22Rv1 (cell line): ENCODE results near the gene CAMK2B.

ENCODE experiments used
- ZFX ChIP-seq: fragments of 450-650 bp; IDR thresholded peaks from 2 replicates; pipeline ENCODE4 v1.6.1; 2017; ENCODE audit warnings: antibody characterized with exemption, borderline replicate concordance
- TF ChIP-seq, protein P1 (sequence below): fragments of 450-650 bp; IDR thresholded peaks from 2 replicates; pipeline ENCODE4 v1.5.1; 2017; ENCODE audit warnings: mild to moderate bottlenecking

- TF ChIP-seq, protein P1, sequence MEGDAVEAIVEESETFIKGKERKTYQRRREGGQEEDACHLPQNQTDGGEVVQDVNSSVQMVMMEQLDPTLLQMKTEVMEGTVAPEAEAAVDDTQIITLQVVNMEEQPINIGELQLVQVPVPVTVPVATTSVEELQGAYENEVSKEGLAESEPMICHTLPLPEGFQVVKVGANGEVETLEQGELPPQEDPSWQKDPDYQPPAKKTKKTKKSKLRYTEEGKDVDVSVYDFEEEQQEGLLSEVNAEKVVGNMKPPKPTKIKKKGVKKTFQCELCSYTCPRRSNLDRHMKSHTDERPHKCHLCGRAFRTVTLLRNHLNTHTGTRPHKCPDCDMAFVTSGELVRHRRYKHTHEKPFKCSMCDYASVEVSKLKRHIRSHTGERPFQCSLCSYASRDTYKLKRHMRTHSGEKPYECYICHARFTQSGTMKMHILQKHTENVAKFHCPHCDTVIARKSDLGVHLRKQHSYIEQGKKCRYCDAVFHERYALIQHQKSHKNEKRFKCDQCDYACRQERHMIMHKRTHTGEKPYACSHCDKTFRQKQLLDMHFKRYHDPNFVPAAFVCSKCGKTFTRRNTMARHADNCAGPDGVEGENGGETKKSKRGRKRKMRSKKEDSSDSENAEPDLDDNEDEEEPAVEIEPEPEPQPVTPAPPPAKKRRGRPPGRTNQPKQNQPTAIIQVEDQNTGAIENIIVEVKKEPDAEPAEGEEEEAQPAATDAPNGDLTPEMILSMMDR = no peak
- TF ChIP-seq ZFX = no peak
Measured at GRCh38 chr7:44353668-44354067, 28.3 kb upstream of the CAMK2B start.
